SH-SY5Y (cell line): Measurements from ENCODE around the gene KLRF2.

ENCODE experiments used
- GATA2 ChIP-seq: IDR thresholded peaks from 2 replicates; pipeline ENCODE4 v1.6.1; 2011; ENCODE audit warnings: mild to moderate bottlenecking, low read depth, low read length
- GATA3 ChIP-seq: IDR thresholded peaks from 2 replicates; pipeline ENCODE4 v1.6.1; 2011; ENCODE audit warnings: low read depth, mild to moderate bottlenecking, low read length, moderate library complexity

- TF ChIP-seq GATA3 (no peak), GATA2 (no peak)
Measured at GRCh38 chr12:9943240-9943639, 62.0 kb downstream of the KLRF2 start.
